Stimulated activated CD8-positive, alpha-beta memory T cell treated with anti-CD3 and anti-CD28 coated beads, Interleukin-7, amount 100 ng/mL, for 1 hour (primary cell): ENCODE data around the gene HDLBP.

ENCODE experiments used
- DNase-seq, 2 donors: peaks; one replicate each; pipeline ENCODE4 v3.0.0-alpha.2; 2020; ENCODE audit warnings: low read depth in 2 of 2

Gene HDLBP

GRCh38 chr2:241255542-241256167 is 59.8 kb downstream of the HDLBP start:
- no peak for DNase-seq

- DNase-seq, result no peak
Observed at GRCh38 chr2:241254904-241255351, 60.5 kb downstream of the HDLBP start.

GRCh38 chr2:241252778-241253475 is 62.5 kb downstream of the HDLBP start:
- no peak for DNase-seq

- no peak for DNase-seq
Observed at GRCh38 chr2:241249654-241250053, 65.8 kb downstream of the HDLBP start.

GRCh38 chr2:241248897-241249296 is 66.6 kb downstream of the HDLBP start:
- no peak for DNase-seq

GRCh38 chr2:241248289-241248688 is 67.2 kb downstream of the HDLBP start:
- DNase-seq, result no peak

GRCh38 chr2:241244368-241244767 is 71.1 kb downstream of the HDLBP start:
- DNase-seq, result no peak

- DNase-seq, result no peak
Observed at GRCh38 chr2:241242306-241242705, 73.2 kb downstream of the HDLBP start.

- no peak for DNase-seq
Observed at GRCh38 chr2:241241669-241242068, 73.8 kb downstream of the HDLBP start.

- DNase-seq, result no peak
Observed at GRCh38 chr2:241240320-241241004, 75.0 kb downstream of the HDLBP start.

GRCh38 chr2:241239552-241240202 is 75.8 kb downstream of the HDLBP start:
- DNase-seq, result no peak

GRCh38 chr2:241238693-241239198 is 76.7 kb downstream of the HDLBP start:
- no peak for DNase-seq

GRCh38 chr2:241237949-241238371 is 77.5 kb downstream of the HDLBP start:
- DNase-seq, result no peak

- DNase-seq, result no peak
Observed at GRCh38 chr2:241237047-241237446, 78.4 kb downstream of the HDLBP start.

- DNase-seq, result no peak
Observed at GRCh38 chr2:241235859-241236593, 79.4 kb downstream of the HDLBP start.

- no peak for DNase-seq
Observed at GRCh38 chr2:241234962-241235740, 80.3 kb downstream of the HDLBP start.

GRCh38 chr2:241234066-241234790 is 81.2 kb downstream of the HDLBP start:
- no peak for DNase-seq

- no peak for DNase-seq
Observed at GRCh38 chr2:241232736-241233575, 82.5 kb downstream of the HDLBP start.

- DNase-seq, result no peak
Observed at GRCh38 chr2:241230435-241230834, 85.0 kb downstream of the HDLBP start.
